Astrocyte (in vitro differentiated cells and primary cell): ENCODE measurements around the gene TRMT112. TPM values are rescaled to one million over a fixed set of nuclear protein-coding genes. Genes with fewer than 3 reads are reported as not detected.

Source experiments
- DNase-seq: peaks from one replicate; pipeline ENCODE4 v3.0.0-alpha.2; 2010; ENCODE audit warnings: low read depth
- FAIRE-seq: peaks from 2 replicates; lab custom pipeline; 2011; peaks lifted over from hg19 to GRCh38; lab: Jason Lieb, UNC
- H2AFZ ChIP-seq: 2 replicates; pipeline ENCODE4 v1.6.0; 2012; ENCODE audit warnings: low read depth, low read length, inconsistent platforms
- H3K27ac ChIP-seq: 2 replicates; pipeline ENCODE4 v1.5.1; 2011; ENCODE audit warnings: low read depth, low read length, inconsistent platforms
- H3K27me3 ChIP-seq: 2 replicates; pipeline ENCODE4 v1.6.0; 2011; ENCODE audit warnings: low read length, inconsistent platforms; ENCODE audit not compliant: insufficient read depth
- H3K36me3 ChIP-seq: 2 replicates; pipeline ENCODE4 v1.5.1; 2011; ENCODE audit warnings: low read length, inconsistent platforms; ENCODE audit not compliant: insufficient read depth
- H3K4me1 ChIP-seq: 2 replicates; pipeline ENCODE4 v1.5.1; 2011; ENCODE audit warnings: low read length, inconsistent platforms; ENCODE audit not compliant: insufficient read depth
- H3K4me2 ChIP-seq: 2 replicates; pipeline ENCODE4 v1.6.0; 2012; ENCODE audit warnings: low read length, inconsistent platforms
- H3K4me3 ChIP-seq: 2 replicates; pipeline ENCODE4 v1.5.1; 2011; ENCODE audit warnings: low read depth, mild to moderate bottlenecking, low read length, inconsistent platforms; ENCODE audit not compliant: insufficient read depth
- H3K79me2 ChIP-seq: 2 replicates; pipeline ENCODE4 v1.6.0; 2012; ENCODE audit warnings: mild to moderate bottlenecking, low read length, inconsistent platforms; ENCODE audit not compliant: insufficient read depth
- H3K9ac ChIP-seq: 2 replicates; pipeline ENCODE4 v1.6.0; 2012; ENCODE audit warnings: mild to moderate bottlenecking, low read length, inconsistent platforms
- H3K9me3 ChIP-seq: 2 replicates; pipeline ENCODE4 v1.5.1; 2012; ENCODE audit warnings: low read depth, mild to moderate bottlenecking, low read length, inconsistent platforms; ENCODE audit not compliant: insufficient read depth
- H4K20me1 ChIP-seq: 2 replicates; pipeline ENCODE4 v1.6.0; 2012; ENCODE audit warnings: low read length, inconsistent platforms; ENCODE audit not compliant: insufficient read depth
- H3K27ac Mint-ChIP-seq: one replicate; pipeline ENCODE4 v1.8.0; 2021; ENCODE audit warnings: mild to moderate bottlenecking, mixed read lengths; ENCODE audit not compliant: unreplicated experiment
- H3K27me3 Mint-ChIP-seq: one replicate; pipeline ENCODE4 v1.8.0; 2021; ENCODE audit warnings: low read depth, mixed read lengths; ENCODE audit not compliant: unreplicated experiment
- H3K36me3 Mint-ChIP-seq: one replicate; pipeline ENCODE4 v1.8.0; 2021; ENCODE audit warnings: low read depth, mixed read lengths; ENCODE audit not compliant: unreplicated experiment
- H3K4me1 Mint-ChIP-seq: one replicate; pipeline ENCODE4 v1.8.0; 2021; ENCODE audit warnings: low read depth, mixed read lengths; ENCODE audit not compliant: unreplicated experiment
- H3K4me3 Mint-ChIP-seq: one replicate; pipeline ENCODE4 v1.8.0; 2021; ENCODE audit warnings: mild to moderate bottlenecking, moderate library complexity, mixed read lengths; ENCODE audit not compliant: unreplicated experiment
- H3K9me3 Mint-ChIP-seq: one replicate; pipeline ENCODE4 v1.8.0; 2021; ENCODE audit warnings: mild to moderate bottlenecking, mixed read lengths; ENCODE audit not compliant: unreplicated experiment
- CTCF ChIP-seq: IDR thresholded peaks from 2 replicates; pipeline ENCODE4 v1.5.1; 2011; ENCODE audit warnings: low read depth, mild to moderate bottlenecking, inconsistent platforms, low read length, moderate library complexity; ENCODE audit not compliant: insufficient read depth
- EZH2 ChIP-seq: IDR thresholded peaks from 2 replicates; pipeline ENCODE4 v1.6.1; 2012; ENCODE audit warnings: mild to moderate bottlenecking, low read length, inconsistent platforms; ENCODE audit not compliant: insufficient read depth
- microRNA-seq: library from miRNA; unstranded; fragments of <30 nt; microRNA quantifications from one replicate; pipeline ENCODE4 v1.2.0, GENCODE V29; 2020
- total RNA-seq: library from RNA; stranded (reverse); gene quantifications from 2 replicates; pipeline ENCODE4 v1.2.1, GENCODE V29; 2021

Gene TRMT112
- total RNA-seq, 1 donor from 2014 or later, result 146 TPM

- no peaks in the 10 kb centered on the region for H3K27me3 ChIP-seq
- H3K4me2 ChIP-seq, result peak overlapping the region; percentile 89
- peaks cover 8% of the 10 kb centered on the region for H3K36me3 ChIP-seq
- DNase-seq (peak; percentile 46), FAIRE-seq (no peak)
- H3K4me1 ChIP-seq, result peaks cover 36% of the 10 kb centered on the region
- TF ChIP-seq CTCF (no peak), EZH2 (no peak)
- Mint-ChIP-seq H3K27ac (peak overlapping the region; percentile 86), H3K9me3 (no peaks in the 10 kb centered on the region), H3K4me1 (peaks cover 17% of the 10 kb centered on the region), H3K4me3 (peak overlapping the region; percentile 87), H3K36me3 (peaks cover 2% of the 10 kb centered on the region), H3K27me3 (no peaks in the 10 kb centered on the region)
- no peaks in the 10 kb centered on the region for H3K9me3 ChIP-seq
- peak overlapping the region; percentile 81 for H3K9ac ChIP-seq
- H3K79me2 ChIP-seq, result peaks cover 5% of the 10 kb centered on the region
- H2AFZ ChIP-seq, result no peak overlapping the region
- no peak overlapping the region for H3K4me3 ChIP-seq
- H3K27ac ChIP-seq, result peak overlapping the region; percentile 80
- peaks cover 18% of the 10 kb centered on the region for H4K20me1 ChIP-seq
These were observed 49.1 kb downstream of the TRMT112 start for GRCh38 chr11:64268025-64268892.

- Histone ChIP-seq H2AFZ (no peak overlapping the region), H4K20me1 (peaks cover 22% of the 10 kb centered on the region), H3K27ac (no peak overlapping the region), H3K9me3 (no peaks in the 10 kb centered on the region), H3K27me3 (no peaks in the 10 kb centered on the region), H3K36me3 (peaks cover 11% of the 10 kb centered on the region), H3K9ac (no peak overlapping the region), H3K79me2 (peaks cover 3% of the 10 kb centered on the region), H3K4me3 (no peak overlapping the region), H3K4me2 (no peak overlapping the region), H3K4me1 (peaks cover 44% of the 10 kb centered on the region)
- Mint-ChIP-seq H3K36me3 (peaks cover 5% of the 10 kb centered on the region), H3K27ac (peak overlapping the region; percentile 86), H3K4me1 (peaks cover 23% of the 10 kb centered on the region), H3K27me3 (no peaks in the 10 kb centered on the region), H3K9me3 (no peaks in the 10 kb centered on the region), H3K4me3 (no peak overlapping the region)
- no peak for TF ChIP-seq EZH2
- no peak for TF ChIP-seq CTCF
- no peak for DNase-seq
- FAIRE-seq, result no peak
These were observed 50.0 kb downstream of the TRMT112 start for GRCh38 chr11:64267207-64267945.

Small RNA genes within 50 kb of the gene (microRNA-seq; reads per million reads assigned to microRNA genes)
- 1.1 reads per million for gene MIR7155

Other genes with a start within 250 kb of the TRMT112 start
- gene MACROD1, start 151.4 kb downstream of the TRMT112 start, total RNA-seq, result 3.4 and 5.1 TPM in 2 replicates
- 179 and 200 TPM in 2 replicates for gene STIP1, start 131.4 kb downstream of the TRMT112 start, total RNA-seq
- 1.3 and 1.6 TPM in 2 replicates for gene FERMT3, start 110.8 kb downstream of the TRMT112 start, total RNA-seq
- 28.8 and 29.4 TPM in 2 replicates for gene TRPT1, start 91.4 kb downstream of the TRMT112 start, total RNA-seq
- gene NUDT22, start 91.3 kb downstream of the TRMT112 start, total RNA-seq, result 40.2 and 40.7 TPM in 2 replicates
- gene DNAJC4, start 87.0 kb downstream of the TRMT112 start, total RNA-seq, result 23.8 and 25.7 TPM in 2 replicates
- 30.4 and 36.8 TPM in 2 replicates for gene VEGFB, start 83.0 kb downstream of the TRMT112 start, total RNA-seq
- gene FKBP2, start 76.5 kb downstream of the TRMT112 start, total RNA-seq, result 41.5 and 45.6 TPM in 2 replicates
- 338 and 370 TPM in 2 replicates for gene PPP1R14B, start 70.6 kb downstream of the TRMT112 start, total RNA-seq
- 48.7 and 50.9 TPM in 2 replicates for gene PLCB3, start 66.0 kb downstream of the TRMT112 start, total RNA-seq
- 43.6 and 46.6 TPM in 2 replicates for gene BAD, start 32.9 kb downstream of the TRMT112 start, total RNA-seq
- gene GPR137, start 31.7 kb downstream of the TRMT112 start, total RNA-seq, result 46.8 and 48.5 TPM in 2 replicates
- 0.52 TPM in 1 of 2 replicates, not detected in the other for gene KCNK4, start 26.3 kb downstream of the TRMT112 start, total RNA-seq
- gene CATSPERZ, start 17.2 kb downstream of the TRMT112 start, total RNA-seq, result not detected in 2 replicates
- gene ESRRA, start 12.0 kb downstream of the TRMT112 start, total RNA-seq, result 25.0 and 26.3 TPM in 2 replicates
- gene PRDX5, start 562 bp upstream of the TRMT112 start, total RNA-seq, result 243 and 263 TPM in 2 replicates
- 1.2 and 1.6 TPM in 2 replicates for gene CCDC88B, start 22.6 kb upstream of the TRMT112 start, total RNA-seq
- 30.7 and 36.2 TPM in 2 replicates for gene RPS6KA4, start 41.6 kb upstream of the TRMT112 start, total RNA-seq
- gene SLC22A11, start 238.4 kb upstream of the TRMT112 start, total RNA-seq, result not detected in 2 replicates